ENCODE data around the gene MARCHF4. TPM values are rescaled to one million over a fixed set of nuclear protein-coding genes. Genes with fewer than 3 reads are reported as not detected.

The MARCHF4 gene
- total and polyA plus RNA-seq, 4 donors: 0.04 to 0.34 (median 0.09) TPM

- H3K9me3 ChIP-seq (ENCODE audit: control insufficient read depth in 4 of 4, insufficient read depth in 3 of 4, low read length in 3 of 4): no peaks in the 10 kb centered on the region
- TF ChIP-seq CTCF (IDR thresholded peaks at IDR 0.05; ENCODE audit: control extremely low read depth, extremely low read depth): no peak
- H3K4me3 ChIP-seq: no peak overlapping the region
- 90 to 91% methylated on average over 6 of the region's 6 CpGs for WGBS, 2 donors
- H3K36me3 ChIP-seq (ENCODE audit: control insufficient read depth in 4 of 4, insufficient read depth in 4 of 4, low read length in 4 of 4): peaks cover 13 to 28% (median 20%) of the 10 kb centered on the region in 4 donors
- no peak overlapping the region for H3K27ac ChIP-seq (ENCODE audit: low read depth in 1 of 2, low read length in 1 of 2)
- DNase-seq: no peak
- H3K4me1 ChIP-seq (ENCODE audit: control insufficient read depth in 5 of 5, insufficient read depth in 5 of 5, low read length in 5 of 5): peaks cover 0 to 9% (median 0%) of the 10 kb centered on the region in 5 donors
- no peak overlapping the region for H3K9ac ChIP-seq (ENCODE audit: insufficient read depth in 1 of 2, low read length in 2 of 2)
- ATAC-seq (ENCODE audit: insufficient read depth, low FRiP score): no peak
- H3K27me3 ChIP-seq (ENCODE audit: control insufficient read depth in 3 of 3, insufficient read depth in 3 of 3, low read length in 2 of 3): no peaks in the 10 kb centered on the region
These were observed 44.5 kb upstream of the MARCHF4 start for GRCh38 chr2:216416571-216417307.

- DNase-seq (no peak), ATAC-seq (ENCODE audit: insufficient read depth, low FRiP score) (no peak)
- no peak overlapping the region for H3K27ac ChIP-seq (ENCODE audit: low read depth in 1 of 2, low read length in 1 of 2)
- WGBS, 2 donors: 89 to 96% methylated on average over 3 of the region's 3 CpGs
- TF ChIP-seq CTCF (IDR thresholded peaks at IDR 0.05; ENCODE audit: control extremely low read depth, extremely low read depth): no peak
- H3K9me3 ChIP-seq (ENCODE audit: control insufficient read depth in 4 of 4, insufficient read depth in 3 of 4, low read length in 3 of 4): no peaks in the 10 kb centered on the region
- H3K27me3 ChIP-seq (ENCODE audit: control insufficient read depth in 3 of 3, insufficient read depth in 3 of 3, low read length in 2 of 3): no peaks in the 10 kb centered on the region
- peaks cover 0 to 9% (median 0%) of the 10 kb centered on the region in 5 donors for H3K4me1 ChIP-seq (ENCODE audit: control insufficient read depth in 5 of 5, insufficient read depth in 5 of 5, low read length in 5 of 5)
- H3K4me3 ChIP-seq: no peak overlapping the region
- no peak overlapping the region for H3K9ac ChIP-seq (ENCODE audit: insufficient read depth in 1 of 2, low read length in 2 of 2)
- peaks cover 10 to 28% (median 17%) of the 10 kb centered on the region in 4 donors for H3K36me3 ChIP-seq (ENCODE audit: control insufficient read depth in 4 of 4, insufficient read depth in 4 of 4, low read length in 4 of 4)
These were observed 43.3 kb upstream of the MARCHF4 start for GRCh38 chr2:216415541-216415940.

GRCh38 chr2:216414772-216415319 is 42.6 kb upstream of the MARCHF4 start:
- ATAC-seq (ENCODE audit: insufficient read depth, low FRiP score): no peak
- TF ChIP-seq CTCF (IDR thresholded peaks at IDR 0.05; ENCODE audit: control extremely low read depth, extremely low read depth): no peak
- no peak overlapping the region for H3K4me3 ChIP-seq
- no peak for DNase-seq
- H3K27me3 ChIP-seq (ENCODE audit: control insufficient read depth in 3 of 3, insufficient read depth in 3 of 3, low read length in 2 of 3): no peaks in the 10 kb centered on the region
- H3K27ac ChIP-seq (ENCODE audit: low read depth in 1 of 2, low read length in 1 of 2): no peak overlapping the region
- no peak overlapping the region for H3K9ac ChIP-seq (ENCODE audit: insufficient read depth in 1 of 2, low read length in 2 of 2)
- no peaks in the 10 kb centered on the region for H3K9me3 ChIP-seq (ENCODE audit: control insufficient read depth in 4 of 4, insufficient read depth in 3 of 4, low read length in 3 of 4)
- H3K36me3 ChIP-seq (ENCODE audit: control insufficient read depth in 4 of 4, insufficient read depth in 4 of 4, low read length in 4 of 4): peaks cover 8 to 25% (median 14%) of the 10 kb centered on the region in 4 donors
- H3K4me1 ChIP-seq (ENCODE audit: control insufficient read depth in 5 of 5, insufficient read depth in 5 of 5, low read length in 5 of 5): peaks cover 0 to 9% (median 0%) of the 10 kb centered on the region in 5 donors
- WGBS, 2 donors: 99% methylated on average over 3 of the region's 3 CpGs
